Activated CD4-positive, alpha-beta T cell treated with anti-CD3 and anti-CD28 coated beads, Interleukin-2, amount 50 U/mL, for 16 hours (primary cell): ENCODE data around the gene TMEM109.

Experiments
- DNase-seq: peaks from one replicate; pipeline ENCODE4 v3.0.0-alpha.2; 2020

TMEM109 gene

GRCh38 chr11:60927061-60927592 lies 13.2 kb downstream of the TMEM109 start:
- DNase-seq: no peak

GRCh38 chr11:60927600-60927999 lies 13.6 kb downstream of the TMEM109 start:
- no peak for DNase-seq

GRCh38 chr11:60928563-60929001 lies 14.6 kb downstream of the TMEM109 start:
- no peak for DNase-seq

GRCh38 chr11:60929764-60930163 lies 15.8 kb downstream of the TMEM109 start:
- no peak for DNase-seq

- no peak for DNase-seq
Observed at GRCh38 chr11:60930394-60930793, 16.4 kb downstream of the TMEM109 start.

- DNase-seq: no peak
Observed at GRCh38 chr11:60931917-60932316, 18.0 kb downstream of the TMEM109 start.

- DNase-seq: no peak
Observed at GRCh38 chr11:60932605-60933356, 18.8 kb downstream of the TMEM109 start.

GRCh38 chr11:60933416-60934123 lies 19.6 kb downstream of the TMEM109 start:
- DNase-seq: no peak

GRCh38 chr11:60934124-60934789 lies 20.3 kb downstream of the TMEM109 start:
- no peak for DNase-seq

GRCh38 chr11:60934790-60935605 lies 21.0 kb downstream of the TMEM109 start:
- no peak for DNase-seq

- DNase-seq: no peak
Observed at GRCh38 chr11:60935676-60936442, 21.9 kb downstream of the TMEM109 start.

GRCh38 chr11:60936467-60937143 lies 22.6 kb downstream of the TMEM109 start:
- no peak for DNase-seq

- no peak for DNase-seq
Observed at GRCh38 chr11:60937144-60937527, 23.2 kb downstream of the TMEM109 start.

GRCh38 chr11:60937811-60938210 lies 23.9 kb downstream of the TMEM109 start:
- no peak for DNase-seq

- no peak for DNase-seq
Observed at GRCh38 chr11:60938500-60938899, 24.5 kb downstream of the TMEM109 start.

GRCh38 chr11:60939301-60939700 lies 25.3 kb downstream of the TMEM109 start:
- DNase-seq: no peak

GRCh38 chr11:60939855-60940254 lies 25.9 kb downstream of the TMEM109 start:
- no peak for DNase-seq

- no peak for DNase-seq
Observed at GRCh38 chr11:60941371-60942119, 27.6 kb downstream of the TMEM109 start.

- DNase-seq: no peak
Observed at GRCh38 chr11:60942219-60942618, 28.3 kb downstream of the TMEM109 start.

- no peak for DNase-seq
Observed at GRCh38 chr11:60942970-60943565, 29.1 kb downstream of the TMEM109 start.
